Ectodermal cell (in vitro differentiated cells): ENCODE results near the gene KRTAP10-4.
"Not testable (repeated sequence)": the region's sequence is repeated elsewhere in the genome, so short reads cannot be mapped to it uniquely, and the experiment has no call there.

Experiments
- H3K27ac ChIP-seq: 2 replicates; pipeline ENCODE4 v1.7.0; 2013; ENCODE audit warnings: mild to moderate bottlenecking, low read depth, low read length; ENCODE audit not compliant: insufficient read depth, poor library complexity, severe bottlenecking
- H3K27me3 ChIP-seq: 2 replicates; pipeline ENCODE4 v1.7.0; 2013; ENCODE audit warnings: mild to moderate bottlenecking, low read length; ENCODE audit not compliant: insufficient read depth, control insufficient read depth, poor library complexity, severe bottlenecking
- H3K36me3 ChIP-seq: one replicate; pipeline ENCODE4 v1.7.0; 2013; ENCODE audit warnings: low read length; ENCODE audit not compliant: control insufficient read depth, insufficient read depth
- H3K4me1 ChIP-seq: one replicate; pipeline ENCODE4 v1.7.0; 2013; ENCODE audit warnings: low read length; ENCODE audit not compliant: control insufficient read depth, insufficient read depth
- H3K4me3 ChIP-seq: 2 replicates; pipeline ENCODE4 v1.7.0; 2013; ENCODE audit warnings: low read depth, low read length, control low read depth; ENCODE audit not compliant: insufficient read depth
- H3K9me3 ChIP-seq: 2 replicates; pipeline ENCODE4 v1.7.0; 2013; ENCODE audit warnings: mild to moderate bottlenecking, low read length, moderate library complexity; ENCODE audit not compliant: control insufficient read depth
- WGBS, 2 experiments: methylation state at CpG; one replicate each; pipeline ENCODE4 v1.1.7; 2013; ENCODE audit warnings: missing lambda C conversion rate in 2 of 2; 5-methylcytosine and 5-hydroxymethylcytosine counted together

KRTAP10-4 gene

DNA sequence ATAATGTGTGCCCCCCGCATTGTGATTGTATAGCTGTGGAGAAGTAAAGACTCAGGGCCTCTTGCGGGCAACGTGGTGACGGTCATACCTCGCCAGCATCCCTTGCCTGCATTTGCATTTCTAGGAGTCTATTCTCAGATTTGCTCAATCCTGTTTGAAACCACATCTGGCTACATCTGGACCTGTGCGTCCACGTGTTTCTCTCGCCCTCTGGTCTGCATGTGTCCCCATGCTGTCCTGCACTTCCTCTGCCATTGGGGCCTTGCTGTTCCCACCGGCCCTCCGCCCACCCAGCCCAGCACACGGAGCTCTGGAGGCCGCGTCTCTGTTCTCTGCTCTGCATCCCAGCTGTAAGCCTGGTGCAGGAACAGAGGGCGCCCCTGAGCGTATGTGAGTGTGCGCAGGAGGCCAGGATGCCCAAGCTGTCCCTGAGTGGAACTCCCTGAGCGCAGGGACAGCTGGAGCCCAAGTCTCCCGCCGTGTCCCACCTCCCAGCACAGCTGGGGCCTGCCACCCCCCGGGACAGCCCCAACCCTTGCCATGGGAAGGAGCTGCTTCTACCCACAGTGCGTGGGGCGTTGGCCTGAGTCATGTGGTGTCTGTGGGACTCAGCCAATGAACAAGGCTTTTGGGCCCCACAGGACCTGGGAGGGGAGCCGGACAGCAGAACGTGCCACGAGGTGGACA, 23.9 kb upstream of the KRTAP10-4 start:
- Histone ChIP-seq H3K27ac (peak overlapping the region; percentile 85), H3K4me3 (no peak overlapping the region), H3K27me3 (no peaks in the 10 kb centered on the region), H3K36me3 (no peaks in the 10 kb centered on the region), H3K4me1 (peaks cover 27% of the 10 kb centered on the region), H3K9me3 (no peaks in the 10 kb centered on the region)
- 80 to 81% methylated on average over 25 of the region's 25 CpGs for WGBS, 2 experiments

DNA sequence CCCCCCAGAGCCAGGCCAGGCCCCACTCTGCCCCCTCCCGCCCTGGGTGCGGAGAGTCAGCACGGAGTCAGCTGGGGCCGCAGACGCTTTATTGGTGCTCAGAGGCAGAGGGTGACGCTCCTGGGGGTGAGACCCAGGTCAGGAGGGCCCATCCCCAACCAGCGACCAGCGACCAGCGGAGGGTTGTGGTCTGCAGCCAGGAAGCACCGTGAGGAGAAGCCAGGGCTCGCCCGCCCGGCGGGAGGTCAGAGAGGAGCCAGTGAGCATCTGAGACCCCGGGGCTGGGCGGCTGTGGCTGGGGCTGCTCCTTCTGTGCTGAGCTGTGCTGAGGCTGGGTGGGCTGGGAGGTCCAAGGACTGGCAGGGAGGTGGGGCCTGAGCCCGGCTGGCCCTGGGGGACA, 23.2 kb upstream of the KRTAP10-4 start:
- H3K4me3 ChIP-seq, H3K36me3 ChIP-seq, H3K27ac ChIP-seq, H3K27me3 ChIP-seq, H3K9me3 ChIP-seq: not testable (repeated sequence)
- WGBS, 2 experiments = 78 to 84% methylated on average over 17 of the region's 17 CpGs
- H3K4me1 ChIP-seq = peaks cover 27% of the 10 kb centered on the region

DNA sequence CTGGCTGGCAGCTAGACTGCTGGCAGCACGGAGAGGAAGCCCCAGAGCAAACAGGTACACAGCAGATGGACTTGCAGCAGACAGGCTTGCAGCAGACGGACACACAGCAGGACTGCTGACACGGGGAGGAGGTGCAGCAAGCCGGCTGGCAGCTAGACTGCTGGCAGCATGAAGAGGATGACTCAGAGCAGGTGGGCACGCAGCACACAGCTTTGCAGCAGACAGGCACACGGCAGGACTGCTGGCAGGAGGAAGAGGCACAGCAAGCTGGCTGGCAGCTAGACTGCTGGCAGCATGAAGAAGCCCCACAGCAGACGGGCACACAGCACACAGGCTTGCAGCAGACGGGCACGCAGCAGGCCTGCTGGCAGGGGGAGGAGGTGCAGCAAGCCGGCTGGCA, 22.7 kb upstream of the KRTAP10-4 start:
- Histone ChIP-seq H3K27me3 (no peaks in the 10 kb centered on the region), H3K9me3 (no peaks in the 10 kb centered on the region), H3K36me3 (no peaks in the 10 kb centered on the region), H3K27ac (no peak overlapping the region), H3K4me3 (no peak overlapping the region), H3K4me1 (peaks cover 27% of the 10 kb centered on the region)
- 76% methylated on average over 10 of the region's 10 CpGs for WGBS, 2 experiments

DNA sequence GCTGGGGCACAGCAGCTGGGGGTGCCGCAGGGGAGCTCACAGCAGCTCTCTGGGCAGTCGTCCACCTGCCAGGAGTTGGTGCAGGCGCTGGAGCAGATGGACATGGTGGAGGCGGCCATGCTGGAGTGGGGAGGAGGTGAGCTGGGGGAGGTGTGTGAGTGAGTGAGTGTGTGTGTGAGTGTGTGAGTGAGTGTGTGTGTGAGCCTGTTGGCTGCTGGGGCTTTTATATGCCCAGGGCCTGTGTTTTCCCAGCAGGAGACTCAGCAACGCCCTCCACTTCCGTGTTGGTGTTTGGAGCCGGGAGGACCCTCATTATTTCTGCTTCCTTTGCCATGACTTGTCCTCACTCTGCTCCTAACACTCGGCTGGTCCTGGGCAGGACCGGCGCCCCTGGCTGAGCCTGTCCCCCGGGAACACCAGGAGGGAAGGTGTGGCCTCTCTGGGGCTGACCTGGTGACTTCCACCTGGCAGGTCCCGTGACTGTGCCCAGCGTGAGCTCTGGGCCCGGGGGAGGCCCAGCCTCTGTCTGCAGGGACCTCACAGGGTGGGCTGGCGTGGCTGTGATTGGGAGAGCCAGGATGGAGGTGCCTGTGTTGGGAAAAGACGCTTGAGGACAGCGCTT, 22.1 kb upstream of the KRTAP10-4 start, which contains the start of gene KRTAP10-2:
TSS of gene KRTAP10-2 (minus strand) at position 166 of the 622 bp plus-strand sequence. CDS start at position 119, 47 bp downstream.
- WGBS, 2 experiments = 83 to 87% methylated on average over 17 of the region's 17 CpGs
- no peaks in the 10 kb centered on the region for H3K36me3 ChIP-seq
- no peaks in the 10 kb centered on the region for H3K9me3 ChIP-seq
- H3K4me1 ChIP-seq = peaks cover 27% of the 10 kb centered on the region
- no peak within 1 kb of the TSS for H3K27ac ChIP-seq
- H3K4me3 ChIP-seq = no peak within 1 kb of the TSS
- H3K27me3 ChIP-seq = no peaks in the 10 kb centered on the region

DNA sequence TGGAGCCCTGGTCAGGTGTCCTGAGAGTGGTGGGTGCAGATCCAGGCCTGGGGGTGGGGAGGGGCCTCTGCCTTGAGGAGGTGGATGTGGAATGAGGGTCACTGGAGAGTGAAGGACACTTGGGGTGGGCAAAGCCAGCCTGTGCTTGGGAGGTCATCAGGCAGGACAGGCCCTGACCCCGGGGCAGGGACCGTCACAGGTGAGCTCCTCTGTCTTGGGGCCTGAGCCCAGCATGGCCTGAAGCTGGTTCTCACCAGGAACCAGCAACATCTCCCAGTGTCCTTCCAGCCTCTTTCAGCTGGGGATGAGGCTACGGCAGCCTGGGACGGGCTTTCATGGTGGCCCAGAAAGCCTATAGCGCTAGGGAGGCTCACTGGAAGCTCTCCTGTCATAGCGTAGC, 21.4 kb upstream of the KRTAP10-4 start:
- 78 to 80% methylated on average over 6 of the region's 6 CpGs for WGBS, 2 experiments
- Histone ChIP-seq H3K27me3 (no peaks in the 10 kb centered on the region), H3K4me1 (peaks cover 31% of the 10 kb centered on the region), H3K36me3 (no peaks in the 10 kb centered on the region), H3K27ac (no peak overlapping the region), H3K9me3 (no peaks in the 10 kb centered on the region), H3K4me3 (no peak overlapping the region)

DNA sequence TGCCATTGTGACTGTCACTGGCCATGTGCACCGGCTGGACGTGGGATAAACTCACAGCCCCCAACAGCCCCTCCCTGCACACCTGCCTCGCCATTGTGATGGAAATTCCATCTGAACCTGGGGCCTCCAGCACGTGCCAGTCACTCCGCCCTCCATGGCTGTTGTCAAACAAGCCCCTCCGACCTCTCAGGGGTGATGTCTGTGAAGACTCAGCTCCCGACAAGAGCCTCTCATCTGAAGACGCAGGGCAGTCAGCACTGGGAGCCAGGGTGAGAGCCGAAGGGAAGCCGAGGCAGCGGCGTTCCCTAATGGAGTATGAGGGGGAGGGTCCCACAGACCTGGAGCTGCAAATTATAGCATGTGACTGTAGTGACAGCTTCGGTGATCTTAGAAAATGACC, 20.8 kb upstream of the KRTAP10-4 start:
- Histone ChIP-seq H3K4me1 (peaks cover 36% of the 10 kb centered on the region), H3K4me3 (no peak overlapping the region), H3K27me3 (no peaks in the 10 kb centered on the region), H3K27ac (no peak overlapping the region), H3K36me3 (no peaks in the 10 kb centered on the region), H3K9me3 (no peaks in the 10 kb centered on the region)
- 77 to 78% methylated on average over 13 of the region's 13 CpGs for WGBS, 2 experiments

DNA sequence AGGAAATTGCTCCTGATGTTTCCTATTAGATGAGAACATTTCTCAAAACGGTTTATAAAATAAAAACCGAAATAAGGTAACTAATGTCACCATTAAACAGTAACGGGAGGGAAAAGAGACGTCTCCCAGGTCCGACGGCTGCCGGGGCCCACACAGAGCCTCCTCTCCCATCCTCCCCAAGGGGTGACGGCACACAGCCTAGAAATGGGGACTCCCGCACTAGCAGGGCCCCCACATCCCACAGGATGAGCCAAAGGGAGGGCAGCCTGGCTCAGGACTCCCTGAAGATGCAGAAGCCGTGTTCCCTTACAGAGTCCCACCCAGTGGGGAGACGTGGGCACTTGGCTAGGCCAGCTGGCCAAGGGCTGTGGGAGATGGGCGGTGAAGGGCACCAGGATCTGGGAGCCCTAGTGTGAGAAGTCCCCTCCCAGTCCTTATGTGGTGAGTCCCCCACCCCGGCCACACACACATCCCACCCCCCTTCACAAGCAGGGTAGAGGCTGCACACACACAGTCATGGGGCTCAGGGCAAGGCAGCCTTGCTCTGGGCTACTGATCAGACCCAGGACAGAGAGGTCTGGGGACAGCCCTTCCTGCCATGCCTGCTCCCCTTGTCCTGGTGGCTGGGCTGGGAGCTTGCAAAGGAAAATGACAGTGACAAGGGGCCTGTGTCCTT, 18.2 kb upstream of the KRTAP10-4 start:
- peaks cover 30% of the 10 kb centered on the region for H3K4me1 ChIP-seq
- no peaks in the 10 kb centered on the region for H3K27me3 ChIP-seq
- no peaks in the 10 kb centered on the region for H3K9me3 ChIP-seq
- no peak overlapping the region for H3K27ac ChIP-seq
- no peaks in the 10 kb centered on the region for H3K36me3 ChIP-seq
- 93 to 95% methylated on average over 13 of the region's 13 CpGs for WGBS, 2 experiments
- H3K4me3 ChIP-seq = no peak overlapping the region

DNA sequence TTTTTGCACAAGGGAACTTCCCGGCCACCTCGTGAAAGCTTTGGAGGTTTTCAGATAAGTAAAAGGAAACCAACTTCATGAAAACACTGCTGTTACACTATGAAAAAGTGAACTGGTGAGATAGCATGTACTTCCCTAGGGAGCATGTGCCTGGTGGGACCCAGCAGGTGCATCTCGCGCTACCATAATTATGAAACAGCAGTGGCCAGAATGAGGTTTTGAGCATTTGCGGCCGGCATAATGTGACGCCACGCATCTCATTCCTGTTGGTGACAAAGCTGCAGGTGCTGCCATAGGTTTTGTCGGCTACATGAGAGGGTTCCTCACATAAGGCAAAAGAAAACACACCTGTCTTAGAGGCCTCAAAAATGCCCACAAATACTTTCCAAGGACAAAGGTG, 16.6 kb upstream of the KRTAP10-4 start:
- Histone ChIP-seq H3K4me1 (peaks cover 19% of the 10 kb centered on the region), H3K4me3 (no peak overlapping the region), H3K9me3 (no peaks in the 10 kb centered on the region), H3K36me3 (no peaks in the 10 kb centered on the region), H3K27ac (no peak overlapping the region), H3K27me3 (no peaks in the 10 kb centered on the region)
- WGBS, 2 experiments = 92 to 93% methylated on average over 9 of the region's 9 CpGs

DNA sequence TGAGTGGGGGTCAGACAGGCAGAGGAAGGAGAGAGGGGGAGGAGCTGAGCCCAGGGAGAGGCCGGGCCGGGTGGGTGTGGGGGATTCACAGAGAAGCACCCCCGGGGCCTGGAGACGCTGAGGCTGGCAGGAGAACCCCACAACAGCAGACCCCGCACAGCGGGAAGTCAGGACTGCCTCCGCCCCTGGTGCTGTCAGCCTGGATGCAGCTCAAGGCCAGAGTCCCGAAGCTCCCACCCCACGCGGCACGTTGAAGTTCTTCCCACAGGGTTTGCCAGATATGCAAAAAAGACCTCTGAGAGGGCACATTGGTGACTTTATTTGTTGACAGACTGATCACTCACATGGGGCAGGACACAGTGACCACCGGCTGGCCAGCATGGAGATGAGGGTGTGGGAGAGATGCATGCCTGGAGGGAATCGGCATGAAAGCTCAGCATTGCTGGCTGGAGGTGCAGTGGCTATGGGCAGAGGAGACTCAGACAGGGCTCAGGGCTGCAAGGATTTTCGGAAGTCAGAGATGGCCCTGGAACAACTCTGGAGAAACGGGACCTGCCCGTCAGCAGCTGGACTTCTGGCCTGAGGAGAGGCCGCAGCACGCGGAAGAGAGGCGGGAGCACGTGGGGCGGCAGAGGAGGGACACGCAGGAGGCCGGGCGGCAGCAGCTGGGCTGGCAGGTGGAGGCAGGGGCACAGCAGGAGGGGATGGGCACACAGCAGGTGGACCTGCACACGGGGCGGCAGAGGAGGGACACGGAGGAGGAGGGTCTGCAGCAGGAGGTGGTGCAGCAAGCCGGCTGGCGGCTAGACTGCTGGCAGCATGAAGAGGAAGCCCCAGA, 15.8 kb upstream of the KRTAP10-4 start:
- no peaks in the 10 kb centered on the region for H3K36me3 ChIP-seq
- 76 to 79% methylated on average over 30 of the region's 30 CpGs for WGBS, 2 experiments

DNA sequence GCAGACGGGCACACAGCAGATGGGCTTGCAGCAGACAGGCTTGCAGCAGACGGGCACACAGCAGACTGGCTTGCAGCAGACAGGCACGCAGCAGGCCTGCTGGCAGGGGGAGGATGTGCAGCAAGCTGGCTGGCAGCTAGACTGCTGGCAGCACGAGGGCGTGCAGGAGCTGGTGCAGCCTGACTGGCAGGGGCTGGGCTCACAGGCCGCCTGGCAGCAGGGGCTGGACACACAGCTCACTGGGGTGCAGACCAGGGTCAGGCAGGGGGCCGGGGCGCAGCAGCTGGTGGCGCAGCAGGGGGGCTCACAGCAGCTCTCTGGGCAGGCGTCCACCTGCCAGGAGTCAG, 15.2 kb upstream of the KRTAP10-4 start:
- not testable (repeated sequence) for H3K4me3 ChIP-seq, H3K9me3 ChIP-seq, H3K27ac ChIP-seq, H3K27me3 ChIP-seq, H3K36me3 ChIP-seq
- H3K4me1 ChIP-seq = peaks cover 15% of the 10 kb centered on the region
- 65 to 71% methylated on average over 10 of the region's 10 CpGs for WGBS, 2 experiments

More for the DNA sequence above, 15.8 kb upstream of the KRTAP10-4 start:
- no peaks in the 10 kb centered on the region for H3K9me3 ChIP-seq
- H3K27me3 ChIP-seq = no peaks in the 10 kb centered on the region
- no peak overlapping the region for H3K27ac ChIP-seq
- H3K4me1 ChIP-seq = peaks cover 16% of the 10 kb centered on the region
- no peak overlapping the region for H3K4me3 ChIP-seq
